ENCODE data around the gene FRMPD2. TPM values are rescaled to one million over a fixed set of nuclear protein-coding genes. Genes with fewer than 3 reads are reported as not detected.
"Not testable (repeated sequence)": the region's sequence is repeated elsewhere in the genome, so short reads cannot be mapped to it uniquely, and the experiment has no call there.

FRMPD2 gene
- total RNA-seq, 1 donor from 2014 or later: not detected

- no peak for DNase-seq (ENCODE audit: low spot score in 2 of 2)
- Histone ChIP-seq H3K27me3 (no peaks in the 10 kb centered on the region), H3K27ac (no peak overlapping the region), H3K4me3 (no peak overlapping the region), H3K9me3 (no peaks in the 10 kb centered on the region), H3K36me3 (no peaks in the 10 kb centered on the region), H3K4me1 (no peaks in the 10 kb centered on the region)
- TF ChIP-seq CTCF (IDR thresholded peaks at IDR 0.05): no peak
- intact Hi-C loops (cut with DNase I): no loop called here
Measured at GRCh38 chr10:48192881-48193450, 81.5 kb downstream of the FRMPD2 start.

GRCh38 chr10:48187713-48188485 lies 86.6 kb downstream of the FRMPD2 start:
- no peaks in the 10 kb centered on the region for H3K9me3 ChIP-seq
- no peaks in the 10 kb centered on the region for H3K36me3 ChIP-seq
- DNase-seq (ENCODE audit: low spot score in 2 of 2): no peak
- intact Hi-C loops (cut with DNase I): no loop called here
- TF ChIP-seq CTCF (IDR thresholded peaks at IDR 0.05): no peak
- no peaks in the 10 kb centered on the region for H3K4me1 ChIP-seq
- H3K4me3 ChIP-seq: no peak overlapping the region
- H3K27ac ChIP-seq: no peak overlapping the region
- no peaks in the 10 kb centered on the region for H3K27me3 ChIP-seq

- intact Hi-C loops (cut with DNase I): no loop called here
- Histone ChIP-seq H3K27ac (no peak overlapping the region), H3K36me3 (no peaks in the 10 kb centered on the region), H3K9me3 (no peaks in the 10 kb centered on the region), H3K27me3 (no peaks in the 10 kb centered on the region), H3K4me3 (no peak overlapping the region), H3K4me1 (no peaks in the 10 kb centered on the region)
- no peak for DNase-seq (ENCODE audit: low spot score in 2 of 2)
- TF ChIP-seq CTCF (IDR thresholded peaks at IDR 0.05): no peak
Measured at GRCh38 chr10:48187126-48187525, 87.4 kb downstream of the FRMPD2 start.

- DNase-seq (ENCODE audit: low spot score in 2 of 2); H3K9me3 ChIP-seq; H3K27me3 ChIP-seq; intact Hi-C loops (cut with DNase I); H3K4me1 ChIP-seq; H3K4me3 ChIP-seq; H3K36me3 ChIP-seq; H3K27ac ChIP-seq: not testable (repeated sequence)
Measured at GRCh38 chr10:48186264-48186804, 88.2 kb downstream of the FRMPD2 start.

- Histone ChIP-seq H3K27ac (no peak overlapping the region), H3K4me1 (no peaks in the 10 kb centered on the region), H3K36me3 (no peaks in the 10 kb centered on the region), H3K9me3 (no peaks in the 10 kb centered on the region), H3K4me3 (no peak overlapping the region), H3K27me3 (no peaks in the 10 kb centered on the region)
- no peak for TF ChIP-seq CTCF (IDR thresholded peaks at IDR 0.05)
- intact Hi-C loops (cut with DNase I): no loop called here
- no peak for DNase-seq (ENCODE audit: low spot score in 2 of 2)
Measured at GRCh38 chr10:48184224-48184623, 90.3 kb downstream of the FRMPD2 start.

GRCh38 chr10:48172715-48173114 lies 101.8 kb downstream of the FRMPD2 start:
- H3K9me3 ChIP-seq; H3K27me3 ChIP-seq; intact Hi-C loops (cut with DNase I); H3K4me3 ChIP-seq; DNase-seq (ENCODE audit: low spot score in 2 of 2); H3K4me1 ChIP-seq; H3K36me3 ChIP-seq; H3K27ac ChIP-seq: not testable (repeated sequence)

GRCh38 chr10:48160670-48161069 lies 113.8 kb downstream of the FRMPD2 start:
- H3K9me3 ChIP-seq; H3K4me3 ChIP-seq; H3K4me1 ChIP-seq; H3K27ac ChIP-seq; intact Hi-C loops (cut with DNase I); H3K27me3 ChIP-seq; DNase-seq (ENCODE audit: low spot score in 2 of 2); H3K36me3 ChIP-seq: not testable (repeated sequence)

GRCh38 chr10:48160163-48160562 lies 114.3 kb downstream of the FRMPD2 start:
- H3K4me1 ChIP-seq; H3K4me3 ChIP-seq; H3K27ac ChIP-seq; DNase-seq (ENCODE audit: low spot score in 2 of 2); H3K36me3 ChIP-seq; H3K27me3 ChIP-seq; H3K9me3 ChIP-seq; intact Hi-C loops (cut with DNase I): not testable (repeated sequence)

GRCh38 chr10:48154211-48155140 lies 120.0 kb downstream of the FRMPD2 start:
- DNase-seq (ENCODE audit: low spot score in 2 of 2); H3K27me3 ChIP-seq; intact Hi-C loops (cut with DNase I); H3K9me3 ChIP-seq; H3K4me3 ChIP-seq; H3K27ac ChIP-seq; H3K4me1 ChIP-seq; H3K36me3 ChIP-seq: not testable (repeated sequence)

Data from ascending aorta (tissue), 2 donors.